K562 (cell line): Measurements from ENCODE around the gene FANCC. TPM values are rescaled to one million over a fixed set of nuclear protein-coding genes. Genes with fewer than 3 reads are reported as not detected.

ENCODE experiments used
- ATAC-seq: fragments of 200-7000 bp; cut with Tn5 transposase; 3 replicates; pipeline ENCODE4 v1.9.1; 2020; ENCODE audit warnings: moderate library complexity
- BruUV-seq: library from RNA; stranded (reverse); fragments of 400-500 nt; replicated peaks from 2 replicates; lab custom pipeline; 2021; lab: Mats Ljungman, UMichigan
- CTCF ChIA-PET: fragments of 300-600 bp; formaldehyde crosslinking; extraction: SDS; loops from one replicate; lab custom pipeline; 2021; ENCODE audit warnings: low intra/inter-chr PET ratio; lab: Yijun Ruan, JAX
- POLR2A ChIA-PET: fragments of 300-600, 350-650 bp; sonication (Branson Sonifier 250); formaldehyde crosslinking; extraction: SDS; loops from one replicate; lab custom pipeline; 2021; ENCODE audit warnings: antibody characterized with exemption, inconsistent platforms; lab: Yijun Ruan, JAX
- DNase-seq, 4 experiments: peaks; one replicate each; pipeline versions ENCODE4 v3.0.0 to v3.0.0-alpha.2; 2011 to 2018; ENCODE audit warnings: low spot score in 3 of 4, mixed read lengths in 3 of 4; ENCODE audit errors: extremely low read depth in 1 of 4
- FAIRE-seq: peaks from 2 replicates; lab custom pipeline; 2011; peaks lifted over from hg19 to GRCh38; lab: Jason Lieb, UNC
- H2AFZ ChIP-seq: 2 replicates; pipeline ENCODE4 v1.6.0; 2011; ENCODE audit warnings: low read depth, low read length, control low read depth, inconsistent platforms
- H3K27ac ChIP-seq: fragments of 200-600 bp; 3 replicates; pipeline ENCODE4 v1.8.0; 2011; ENCODE audit warnings: low read depth, mild to moderate bottlenecking, control low read depth, inconsistent platforms, low read length, moderate library complexity, mixed read lengths; ENCODE audit errors: extremely low read depth
- H3K27me3 ChIP-seq, 2 experiments: fragments of 300-600 bp in 1 of 2; 2 replicates in 1 of 2; 3 replicates in 1 of 2; pipeline versions ENCODE4 v1.6.0 to v1.8.0; 2011; ENCODE audit warnings: inconsistent platforms in 2 of 2, low read length in 2 of 2, mild to moderate bottlenecking in 1 of 2, mixed read lengths in 1 of 2, moderate library complexity in 1 of 2; ENCODE audit not compliant: control insufficient read depth in 2 of 2, insufficient read depth in 2 of 2
- H3K36me3 ChIP-seq: fragments of 300-600 bp; 3 replicates; pipeline ENCODE4 v1.8.0; 2011; ENCODE audit warnings: mild to moderate bottlenecking, low read length, inconsistent platforms; ENCODE audit not compliant: control insufficient read depth, insufficient read depth
- H3K4me1 ChIP-seq, 2 experiments: fragments of 200-600 bp in 1 of 2; replicated peaks in 1 of 2; 2 replicates in 1 of 2; 3 replicates in 1 of 2; pipeline versions ENCODE4 v1.5.1 to v1.8.0; 2011; ENCODE audit warnings: inconsistent platforms in 2 of 2, low read length in 2 of 2, mild to moderate bottlenecking in 1 of 2, mixed read lengths in 1 of 2, moderate library complexity in 1 of 2; ENCODE audit not compliant: control insufficient read depth in 2 of 2, insufficient read depth in 2 of 2
- H3K4me2 ChIP-seq: 2 replicates; pipeline ENCODE4 v1.6.1; 2011; ENCODE audit warnings: low read length, control low read depth, inconsistent platforms, mixed read lengths; ENCODE audit not compliant: insufficient read depth
- H3K4me3 ChIP-seq: fragments of 200-600 bp; sonication (generic), shearing (Covaris generic); 2 replicates; pipeline ENCODE4 v1.5.1; 2016; ENCODE audit warnings: control low read depth, inconsistent platforms
- H3K79me2 ChIP-seq: fragments of 200-600 bp; 3 replicates; pipeline ENCODE4 v1.8.0; 2011; ENCODE audit warnings: low read length, inconsistent platforms; ENCODE audit not compliant: control insufficient read depth, insufficient read depth
- H3K9ac ChIP-seq, 2 experiments: 2 replicates each; pipeline versions ENCODE4 v1.6.0 to v1.6.1; 2011; ENCODE audit warnings: low read depth in 2 of 2, low read length in 2 of 2, control low read depth in 1 of 2, inconsistent platforms in 1 of 2, mild to moderate bottlenecking in 1 of 2, mixed read lengths in 1 of 2; ENCODE audit not compliant: insufficient read depth in 1 of 2
- H3K9me1 ChIP-seq: one replicate; pipeline ENCODE4 v1.6.0; 2011; ENCODE audit warnings: inconsistent platforms, mild to moderate bottlenecking, low read length, moderate library complexity; ENCODE audit not compliant: control insufficient read depth, insufficient read depth
- H3K9me3 ChIP-seq: replicated peaks from 2 replicates; pipeline ENCODE4 v1.5.1; 2011; ENCODE audit warnings: low read depth, low read length, inconsistent platforms; ENCODE audit not compliant: control insufficient read depth, insufficient read depth
- H4K20me1 ChIP-seq: replicated peaks from 2 replicates; pipeline ENCODE4 v1.6.1; 2011; ENCODE audit warnings: low read length, inconsistent platforms, mixed read lengths; ENCODE audit not compliant: control insufficient read depth, insufficient read depth
- ATF7 ChIP-seq: fragments of 450-650 bp; IDR thresholded peaks from 2 replicates; pipeline ENCODE4 v1.7.1; 2014; ENCODE audit warnings: mild to moderate bottlenecking, moderate library complexity
- BCOR ChIP-seq: fragments of 450-650 bp; IDR thresholded peaks from 2 replicates; pipeline ENCODE4 v1.6.1; 2016
- GTF2F1 ChIP-seq: IDR thresholded peaks from 2 replicates; pipeline ENCODE4 v1.6.1; 2011; ENCODE audit warnings: low read depth, low read length, improper control_type of control experiment
- JUND ChIP-seq, 2 experiments: IDR thresholded peaks; 2 replicates in 1 of 2; 3 replicates in 1 of 2; pipeline ENCODE4 v1.6.1; 2011; ENCODE audit warnings: borderline replicate concordance in 2 of 2, low read depth in 2 of 2, low read length in 2 of 2, improper control_type of control experiment in 1 of 2, missing biosample characterization in 1 of 2, missing genetic modification characterization in 1 of 2, missing genetic modification reagents in 1 of 2
- RBM22 ChIP-seq: fragments of 200-400 bp; formaldehyde crosslinking; IDR thresholded peaks from 2 replicates; pipeline ENCODE4 v1.6.1; 2018; ENCODE audit warnings: low read length, low read depth; ENCODE audit not compliant: poor library complexity, severe bottlenecking
- WGBS: fragments of 100-300 bp; shearing (Covaris generic); methylation state at CpG from one replicate; pipeline ENCODE4 v1.1.6; 2016; ENCODE audit warnings: low coverage, mixed read lengths; ENCODE audit not compliant: insufficient coverage; ENCODE audit errors: missing lambda C conversion rate; 5-methylcytosine and 5-hydroxymethylcytosine counted together
- in situ Hi-C: fragments of 300-500 bp; cut with MboI; formaldehyde crosslinking; loops from 4 replicates; pipeline ENCODE4 v1.15.0; 2018; ENCODE audit warnings: inconsistent platforms, mixed read lengths
- intact Hi-C: fragments of 100-400 bp; cut with micrococcal nuclease; formaldehyde crosslinking; loops from 2 replicates; pipeline ENCODE4 v1.14.2; 2022
- polyA plus RNA-seq, 8 experiments: library from polyadenylated mRNA; depleted of rRNA in 4 of 8; stranded (reverse) in 5 of 8; unstranded in 3 of 8; fragments of >200 nt; fragmentation: Nextera tagmentation in 2 of 8; fragmentation: Illumina TruSeq in 1 of 8; extraction: Ambion mirVana in 2 of 8; extraction: Trizol in 1 of 8; gene quantifications; 2 replicates each; pipeline versions ENCODE4 v1.2.1 to v1.2.3, GENCODE V29; 2011 to 2014; ENCODE audit warnings: inconsistent platforms in 1 of 8, missing spikeins in 1 of 8
- total RNA-seq, 7 experiments: library from RNA; depleted of rRNA in 6 of 7; stranded (reverse); fragments of >200 nt in 6 of 7; fragmentation: Illumina TruSeq in 2 of 7; extraction: Trizol in 2 of 7; gene quantifications; 2 replicates each; pipeline versions ENCODE4 v1.2.1 to v1.2.3, GENCODE V29; 2011 to 2021; ENCODE audit warnings: low replicate concordance in 1 of 7
- TF ChIP-seq, protein P1 (sequence below): fragments of 450-650 bp; IDR thresholded peaks from 2 replicates; pipeline ENCODE4 v1.6.1; 2016; ENCODE audit warnings: low read depth, mild to moderate bottlenecking, moderate library complexity
- TF ChIP-seq, protein P2 (sequence below), 2 experiments: fragments of 450-650 bp in 1 of 2; sonication (generic) in 1 of 2; formaldehyde crosslinking in 1 of 2; IDR thresholded peaks in 1 of 2; conservative IDR thresholded peaks in 1 of 2; 2 replicates each; pipeline versions ENCODE4 v1.6.1 to v1.8.1; 2016 to 2023; ENCODE audit warnings: mild to moderate bottlenecking in 2 of 2, moderate library complexity in 2 of 2, inconsistent platforms in 1 of 2, missing genetic modification reagents in 1 of 2

Gene FANCC
- total and polyA plus RNA-seq, 9 of the 15 experiments (the other 6 are each of a cell fraction or from before 2014, with no cell fraction given) = 4.6 to 18.4 (median 14.2) TPM

- TF ChIP-seq, protein P1, sequence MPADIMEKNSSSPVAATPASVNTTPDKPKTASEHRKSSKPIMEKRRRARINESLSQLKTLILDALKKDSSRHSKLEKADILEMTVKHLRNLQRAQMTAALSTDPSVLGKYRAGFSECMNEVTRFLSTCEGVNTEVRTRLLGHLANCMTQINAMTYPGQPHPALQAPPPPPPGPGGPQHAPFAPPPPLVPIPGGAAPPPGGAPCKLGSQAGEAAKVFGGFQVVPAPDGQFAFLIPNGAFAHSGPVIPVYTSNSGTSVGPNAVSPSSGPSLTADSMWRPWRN = peak; percentile 77
Observed at GRCh38 chr9:95229230-95229915, 88.1 kb downstream of the FANCC start (continued).

DNA sequence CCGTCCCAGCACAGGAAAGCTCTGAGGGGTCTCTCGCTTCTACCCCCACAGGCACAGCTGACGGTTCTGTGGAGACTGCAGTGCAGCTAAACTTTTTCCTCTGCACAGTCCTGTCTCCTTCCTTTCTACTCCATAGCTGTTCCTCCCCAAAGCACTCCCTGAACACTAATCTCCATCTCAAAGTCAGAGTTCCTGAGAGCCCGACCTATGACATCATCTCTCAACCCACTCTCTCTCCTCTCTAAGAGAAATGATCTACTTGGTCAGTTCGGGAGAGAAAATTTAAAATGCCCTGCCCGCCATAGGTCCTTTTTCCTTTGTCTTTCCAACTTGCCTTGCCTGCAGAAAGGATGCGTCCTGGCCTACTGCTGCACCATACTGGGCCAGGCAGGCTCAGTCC is 90.6 kb downstream of the FANCC start:
- TF ChIP-seq ATF7 (peak; percentile 73; the same call in 1 of the 2 replicates), BCOR (no peak), GTF2F1 (no peak), RBM22 (no peak), JUND (IDR thresholded peaks at IDR 0.05; ENCODE audit: borderline replicate concordance, low read depth, low read length) (peak; percentile 46; the same call in 1 of the 2 replicates), JUND (tag; IDR thresholded peaks at IDR 0.05; ENCODE audit: borderline replicate concordance, low read depth, low read length) (0 out of 3 replicates have a peak, but pooled peaks have one; percentile 26)
- TF ChIP-seq, protein P2, sequence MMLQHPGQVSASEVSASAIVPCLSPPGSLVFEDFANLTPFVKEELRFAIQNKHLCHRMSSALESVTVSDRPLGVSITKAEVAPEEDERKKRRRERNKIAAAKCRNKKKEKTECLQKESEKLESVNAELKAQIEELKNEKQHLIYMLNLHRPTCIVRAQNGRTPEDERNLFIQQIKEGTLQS (IDR thresholded peaks at IDR 0.05) = peak; percentile 74
- TF ChIP-seq, protein P2 (CRISPR knock-in tag; conservative IDR thresholded peaks at IDR 0.05) = no peak
- H3K4me1 ChIP-seq = no peaks in the 10 kb centered on the region
- intact Hi-C loops = no loop called here

More for the DNA sequence above, 90.6 kb downstream of the FANCC start:
- Histone ChIP-seq H2AFZ (no peak overlapping the region), H3K27me3 (no peaks in the 10 kb centered on the region), H3K79me2 (no peaks in the 10 kb centered on the region), H3K36me3 (no peaks in the 10 kb centered on the region), H3K9me1 (no peaks in the 10 kb centered on the region), H3K4me3 (no peak overlapping the region), H3K9me3 (no peaks in the 10 kb centered on the region), H3K9ac (no peak overlapping the region), H4K20me1 (no peaks in the 10 kb centered on the region), H3K27ac (no peak overlapping the region), H3K4me2 (no peak overlapping the region)
- DNase-seq (peak in 1 of 4 experiments; percentile 6), ATAC-seq (peak; percentile 43; the same call in 1 of the 3 replicates), FAIRE-seq (no peak)
- CTCF ChIA-PET = no interaction called here
- BruUV-seq = no TSS peak
- POLR2A ChIA-PET = interaction anchor here (0.7 to 1.4 kb wide), 3 partner anchors 12 to 1187 kb away, joined by 3 read pairs; no protein-coding TSS in a partner anchor
- in situ Hi-C loops = no loop called here
- WGBS = 40% methylated on average over 7 of the region's 7 CpGs
